ENCODE data around the gene ZNF526.

Gene ZNF526

GRCh38 chr19:42253245-42254088 is 33.4 kb downstream of the ZNF526 start:
- no peak for TF ChIP-seq EZH2phosphoT487 (conservative IDR thresholded peaks at IDR 0.05; ENCODE audit: low read length)
- no peak for TF ChIP-seq CTCF (IDR thresholded peaks at IDR 0.05; ENCODE audit: insufficient read depth, low read length, poor library complexity, severe bottlenecking)
- peak overlapping the region; percentile 75 for H3K27ac ChIP-seq (ENCODE audit: low read depth, low read length)
- H3K36me3 ChIP-seq (ENCODE audit: low read length) = no peaks in the 10 kb centered on the region
- peak overlapping the region; percentile 90 for H3K4me2 ChIP-seq (ENCODE audit: low read depth, low read length, poor library complexity, severe bottlenecking)
- H3K79me2 ChIP-seq (ENCODE audit: insufficient read depth, low read length) = peaks cover 15% of the 10 kb centered on the region; the same call in 1 of the 2 replicates
- no peaks in the 10 kb centered on the region for H3K9me2 ChIP-seq (replicated peaks; ENCODE audit: insufficient read depth, low read length)
- H3K4me3 ChIP-seq (ENCODE audit: insufficient read depth, low read length, poor library complexity, severe bottlenecking) = peak overlapping the region; percentile 96
- H4K20me1 ChIP-seq (ENCODE audit: low read depth, low read length) = no peaks in the 10 kb centered on the region
- peak overlapping the region; percentile 65 for H2AFZ ChIP-seq (ENCODE audit: low read depth, low read length, severe bottlenecking)
- no peaks in the 10 kb centered on the region for H3K9me3 ChIP-seq (ENCODE audit: insufficient read depth, low read length)
- peaks cover 15% of the 10 kb centered on the region; the same call in 1 of the 2 replicates for H3F3A ChIP-seq (ENCODE audit: insufficient read depth)
- H3K27me3 ChIP-seq (ENCODE audit: low read length) = no peaks in the 10 kb centered on the region
- H3K9ac ChIP-seq (ENCODE audit: low read length) = peak overlapping the region; percentile 98

DNA sequence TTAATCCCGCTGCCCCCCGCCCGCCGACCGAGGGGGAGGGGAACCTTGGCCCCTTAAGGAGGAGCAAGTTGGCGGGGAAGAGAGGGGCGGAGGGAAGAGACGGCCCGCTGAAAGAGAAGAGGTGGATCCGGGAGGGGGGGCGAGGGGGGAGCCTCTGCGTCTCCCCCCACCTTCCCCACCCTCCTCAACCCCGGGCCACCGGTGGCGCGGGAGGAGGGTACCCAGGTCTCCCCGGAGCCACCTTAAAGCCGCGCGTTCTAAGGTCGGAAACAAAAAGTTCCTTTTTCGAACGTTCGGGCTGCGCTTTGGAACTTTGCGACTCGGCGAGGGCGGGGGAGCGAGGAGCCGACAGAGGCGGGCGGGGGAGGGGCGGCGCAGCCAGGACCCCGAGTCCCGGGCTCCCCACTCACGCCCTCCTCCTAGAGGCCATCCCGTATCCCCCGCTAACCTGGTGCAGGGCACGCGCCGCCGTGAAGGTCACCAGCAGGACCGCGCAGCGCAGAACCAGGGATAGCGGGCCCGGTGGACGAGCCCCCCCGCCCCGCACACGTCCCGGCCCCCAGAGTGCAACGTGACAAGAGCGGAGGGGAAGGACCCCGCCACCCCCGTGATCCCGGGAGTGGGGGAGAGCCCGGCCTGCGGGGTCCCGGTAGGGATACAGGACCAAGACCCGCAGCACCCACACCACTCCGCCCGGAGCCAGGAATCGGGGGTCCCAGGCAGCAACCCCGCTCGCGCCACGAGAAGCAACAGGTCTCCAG is 34.2 kb downstream of the ZNF526 start:
- H3K4me2 ChIP-seq (ENCODE audit: low read depth, low read length, poor library complexity, severe bottlenecking) = peak overlapping the region; percentile 90
- H3K9me3 ChIP-seq (ENCODE audit: insufficient read depth, low read length) = no peaks in the 10 kb centered on the region
- H2AFZ ChIP-seq (ENCODE audit: low read depth, low read length, severe bottlenecking) = peak overlapping the region; percentile 65
- TF ChIP-seq EZH2phosphoT487 (conservative IDR thresholded peaks at IDR 0.05; ENCODE audit: low read length) (no peak), CTCF (IDR thresholded peaks at IDR 0.05; ENCODE audit: insufficient read depth, low read length, poor library complexity, severe bottlenecking) (no peak)
- peak overlapping the region; percentile 75 for H3K27ac ChIP-seq (ENCODE audit: low read depth, low read length)
- no peaks in the 10 kb centered on the region for H4K20me1 ChIP-seq (ENCODE audit: low read depth, low read length)
- peaks cover 15% of the 10 kb centered on the region; the same call in 1 of the 2 replicates for H3F3A ChIP-seq (ENCODE audit: insufficient read depth)
- H3K9ac ChIP-seq (ENCODE audit: low read length) = peak overlapping the region; percentile 98
- H3K27me3 ChIP-seq (ENCODE audit: low read length) = no peaks in the 10 kb centered on the region
- H3K9me2 ChIP-seq (replicated peaks; ENCODE audit: insufficient read depth, low read length) = no peaks in the 10 kb centered on the region
- no peaks in the 10 kb centered on the region for H3K36me3 ChIP-seq (ENCODE audit: low read length)
- H3K79me2 ChIP-seq (ENCODE audit: insufficient read depth, low read length) = peaks cover 15% of the 10 kb centered on the region; the same call in 1 of the 2 replicates
- peak overlapping the region; percentile 96 for H3K4me3 ChIP-seq (ENCODE audit: insufficient read depth, low read length, poor library complexity, severe bottlenecking)

DNA sequence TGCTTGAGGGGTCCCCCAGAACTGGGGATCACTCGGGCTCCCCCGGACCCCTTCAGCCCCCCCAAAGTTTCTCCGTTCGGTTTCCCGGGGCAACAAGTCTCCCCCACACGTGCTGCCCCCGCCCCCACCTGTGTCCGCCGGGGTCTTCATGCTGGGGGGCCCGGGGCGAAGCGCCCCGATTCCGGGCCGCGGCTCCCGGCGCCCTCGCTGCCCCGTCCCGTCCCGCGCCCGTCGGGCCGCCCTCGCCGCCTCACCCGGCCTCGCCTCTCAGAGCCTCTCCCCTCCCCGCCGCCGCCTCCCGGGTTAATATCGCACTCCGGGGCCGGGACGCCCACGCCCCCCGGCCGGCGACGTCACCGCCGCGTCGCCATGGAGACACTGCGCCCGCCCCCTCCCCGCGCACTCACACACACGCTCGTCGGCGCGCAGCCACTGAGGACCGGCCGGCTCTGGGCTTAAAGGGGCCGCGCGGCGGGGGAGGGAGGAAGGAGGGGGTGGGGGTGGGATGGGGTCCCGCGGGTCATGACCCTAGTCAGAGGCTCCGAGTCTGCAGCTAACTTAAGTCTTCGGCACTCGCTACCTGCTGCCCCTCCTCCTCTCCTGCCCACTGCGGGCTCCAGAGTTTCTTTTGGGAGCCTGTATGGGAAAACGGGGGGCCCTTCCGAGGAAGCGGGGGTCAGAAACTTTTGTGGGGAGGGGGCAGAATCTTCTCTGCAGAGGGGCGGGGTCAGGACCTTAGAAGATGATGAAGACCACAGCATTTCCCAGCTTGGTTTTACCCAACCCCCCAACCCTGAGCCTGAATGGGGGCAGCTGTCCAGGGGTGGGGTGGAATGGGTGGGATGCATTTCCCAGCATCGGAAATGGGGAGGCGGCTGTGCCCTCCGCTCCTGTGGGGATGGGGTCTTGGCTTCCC is 35.0 kb downstream of the ZNF526 start, which contains the start of gene ERF:
Gene ERF, minus strand, starts transcription at position 279 of the 916 bp plus-strand sequence. Its CDS starts 129 bp downstream, at position 150.
- H3K4me3 ChIP-seq (ENCODE audit: insufficient read depth, low read length, poor library complexity, severe bottlenecking) = peak within 1 kb of the TSS; percentile 96
- no peaks in the 10 kb centered on the region for H4K20me1 ChIP-seq (ENCODE audit: low read depth, low read length)
- TF ChIP-seq EZH2phosphoT487 (conservative IDR thresholded peaks at IDR 0.05; ENCODE audit: low read length) (no peak), CTCF (IDR thresholded peaks at IDR 0.05; ENCODE audit: insufficient read depth, low read length, poor library complexity, severe bottlenecking) (no peak)
- peaks cover 11% of the 10 kb centered on the region; the same call in 1 of the 2 replicates for H3F3A ChIP-seq (ENCODE audit: insufficient read depth)
- H3K9me2 ChIP-seq (replicated peaks; ENCODE audit: insufficient read depth, low read length) = no peaks in the 10 kb centered on the region
- H3K9me3 ChIP-seq (ENCODE audit: insufficient read depth, low read length) = no peaks in the 10 kb centered on the region
- H3K4me2 ChIP-seq (ENCODE audit: low read depth, low read length, poor library complexity, severe bottlenecking) = peak within 1 kb of the TSS; percentile 90
- peaks cover 15% of the 10 kb centered on the region; the same call in 1 of the 2 replicates for H3K79me2 ChIP-seq (ENCODE audit: insufficient read depth, low read length)
- peak within 1 kb of the TSS; percentile 98 for H3K9ac ChIP-seq (ENCODE audit: low read length)
- H3K27me3 ChIP-seq (ENCODE audit: low read length) = no peaks in the 10 kb centered on the region
- H3K36me3 ChIP-seq (ENCODE audit: low read length) = no peaks in the 10 kb centered on the region
- peak within 1 kb of the TSS; percentile 65 for H2AFZ ChIP-seq (ENCODE audit: low read depth, low read length, severe bottlenecking)
- H3K27ac ChIP-seq (ENCODE audit: low read depth, low read length) = peak within 1 kb of the TSS; percentile 75

All from SU-DHL-6 (cell line).